B cell (primary cell): ENCODE results near the gene PEA15.

Experiments
- CTCF ChIP-seq: fragments of 200-600 bp; IDR thresholded peaks from one replicate; pipeline ENCODE4 v1.8.0; 2022; ENCODE audit warnings: antibody characterized with exemption, mild to moderate bottlenecking
- EZH2 ChIP-seq: IDR thresholded peaks from 2 replicates; pipeline ENCODE4 v1.6.1; 2012; ENCODE audit warnings: borderline replicate concordance, low read depth, mild to moderate bottlenecking, moderate library complexity, low read length; ENCODE audit not compliant: insufficient read depth, poor library complexity, severe bottlenecking

- no peak for TF ChIP-seq CTCF
- TF ChIP-seq EZH2 = no peak
These were observed 17.8 kb upstream of the PEA15 start for GRCh38 chr1:160187407-160187806.
